CD4-positive, alpha-beta T cell (primary cell): ENCODE data around the gene DICER1. TPM values are rescaled to one million over a fixed set of nuclear protein-coding genes. Genes with fewer than 3 reads are reported as not detected.

Experiments
- ATAC-seq: fragments of 200-7000 bp; cut with Tn5 transposase; one replicate; pipeline ENCODE4 v1.10.0; 2022; ENCODE audit warnings: mild to moderate bottlenecking; ENCODE audit not compliant: poor library complexity
- CTCF ChIA-PET: fragments of 350-600 bp; sonication (Branson Sonifier 250); formaldehyde crosslinking; loops from one replicate; lab custom pipeline; 2021; ENCODE audit warnings: antibody characterized with exemption, inconsistent platforms; lab: Charles Lee
- POLR2A ChIA-PET: fragments of 350-600 bp; sonication (Branson Sonifier 250); formaldehyde crosslinking; loops from one replicate; lab custom pipeline; 2021; ENCODE audit warnings: antibody characterized with exemption, inconsistent platforms; lab: Charles Lee
- DNase-seq, 14 experiments: peaks; one replicate each; pipeline ENCODE4 v3.0.0-alpha.2; 2013 to 2020; ENCODE audit warnings: mixed read lengths in 2 of 14
- H3K27ac ChIP-seq, 2 donors: one replicate each; pipeline versions ENCODE4 v1.5.1 to v1.7.0; 2013; ENCODE audit warnings: low read length in 2 of 2, low read depth in 1 of 2, mild to moderate bottlenecking in 1 of 2
- H3K27me3 ChIP-seq, 2 experiments: 1 replicate in 1 of 2; 2 replicates in 1 of 2; pipeline versions ENCODE4 v1.6.1 to v1.7.0; 2013; ENCODE audit warnings: low read length in 2 of 2, control low read depth in 1 of 2, mild to moderate bottlenecking in 1 of 2, moderate library complexity in 1 of 2; ENCODE audit not compliant: insufficient read depth in 2 of 2, control insufficient read depth in 1 of 2
- H3K36me3 ChIP-seq: one replicate; pipeline ENCODE4 v1.6.1; 2013; ENCODE audit warnings: low read length, control low read depth; ENCODE audit not compliant: insufficient read depth
- H3K4me1 ChIP-seq: one replicate; pipeline ENCODE4 v1.6.1; 2013; ENCODE audit warnings: low read length, control low read depth; ENCODE audit not compliant: insufficient read depth
- H3K4me3 ChIP-seq: one replicate; pipeline ENCODE4 v1.5.1; 2013; ENCODE audit warnings: mild to moderate bottlenecking, low read length, moderate library complexity
- H3K9me3 ChIP-seq, 2 experiments: 1 replicate in 1 of 2; 2 replicates in 1 of 2; pipeline versions ENCODE4 v1.6.1 to v1.7.0; 2013; ENCODE audit warnings: low read length in 2 of 2, mild to moderate bottlenecking in 2 of 2, control low read depth in 1 of 2, moderate library complexity in 1 of 2; ENCODE audit not compliant: control insufficient read depth in 1 of 2, insufficient read depth in 1 of 2
- H3K27ac Mint-ChIP-seq: one replicate; pipeline ENCODE4 v1.8.0; 2020; ENCODE audit warnings: mixed read lengths
- H3K27me3 Mint-ChIP-seq: one replicate; pipeline ENCODE4 v1.8.0; 2021; ENCODE audit warnings: mixed read lengths
- H3K36me3 Mint-ChIP-seq: one replicate; pipeline ENCODE4 v1.8.0; 2021; ENCODE audit warnings: low read depth, mixed read lengths
- H3K4me1 Mint-ChIP-seq: one replicate; pipeline ENCODE4 v1.8.0; 2021; ENCODE audit warnings: low read depth, mixed read lengths
- H3K4me3 Mint-ChIP-seq: one replicate; pipeline ENCODE4 v1.8.0; 2020; ENCODE audit warnings: mild to moderate bottlenecking, mixed read lengths
- H3K9me3 Mint-ChIP-seq: one replicate; pipeline ENCODE4 v1.8.0; 2020; ENCODE audit warnings: mixed read lengths
- CTCF ChIP-seq: fragments of 200-600 bp; IDR thresholded peaks from one replicate; pipeline ENCODE4 v1.8.0; 2022; ENCODE audit warnings: antibody characterized with exemption, mild to moderate bottlenecking
- intact Hi-C, 2 experiments: fragments of 100-400 bp; cut with DNase I in 1 of 2; cut with micrococcal nuclease in 1 of 2; formaldehyde crosslinking; loops; one replicate each; pipeline versions ENCODE4 v1.15.1 to v1.9.0; 2023 to 2025; cut with DNase I, micrococcal nuclease
- total RNA-seq, 174 experiments: library from RNA in 2 of 174; stranded (reverse) in 2 of 174; gene quantifications; one replicate each; pipeline ENCODE4 v1.2.3 and lab custom pipeline; 2021 to 2026

The DICER1 gene
- total RNA-seq, 2 experiments from 2014 or later, result 53.7 to 66.0 TPM

GRCh38 chr14:95063391-95063790, 93.9 kb downstream of the DICER1 start:
- ChIA-PET CTCF (no interaction called here), POLR2A (no interaction called here)
- Mint-ChIP-seq H3K4me3 (no peak overlapping the region), H3K4me1 (no peaks in the 10 kb centered on the region), H3K27me3 (no peaks in the 10 kb centered on the region), H3K36me3 (no peaks in the 10 kb centered on the region), H3K9me3 (no peaks in the 10 kb centered on the region), H3K27ac (no peak overlapping the region)
- Histone ChIP-seq H3K4me1 (peaks cover 5% of the 10 kb centered on the region), H3K27ac (no peak overlapping the region), H3K9me3 (peaks cover 0 to 4% of the 10 kb centered on the region in 2 experiments), H3K36me3 (no peaks in the 10 kb centered on the region), H3K4me3 (no peak overlapping the region), H3K27me3 (peaks cover 3% of the 10 kb centered on the region in 2 experiments)
- intact Hi-C loops, result no loop called here
- DNase-seq (no peak), ATAC-seq (no peak)
- no peak for TF ChIP-seq CTCF

- CTCF ChIA-PET, result no interaction called here
These were observed 94.4 kb downstream of the DICER1 start for GRCh38 chr14:95062946-95063345.

GRCh38 chr14:95062220-95062619, 95.1 kb downstream of the DICER1 start:
- Histone ChIP-seq H3K4me1 (peaks cover 6% of the 10 kb centered on the region), H3K27me3 (no peaks in the 10 kb centered on the region), H3K36me3 (no peaks in the 10 kb centered on the region), H3K9me3 (peaks cover 0 to 4% of the 10 kb centered on the region in 2 experiments), H3K27ac (no peak overlapping the region), H3K4me3 (no peak overlapping the region)
- TF ChIP-seq CTCF, result no peak
- ATAC-seq, result no peak
- intact Hi-C loops, result no loop called here
- H3K36me3 Mint-ChIP-seq, result no peaks in the 10 kb centered on the region
- POLR2A ChIA-PET, result interaction anchor here (0.6 kb wide), 1 partner anchor 71 kb away, joined by 3 read pairs; no protein-coding TSS in a partner anchor
- no peaks in the 10 kb centered on the region for H3K9me3 Mint-ChIP-seq
- no peak for DNase-seq
- H3K27me3 Mint-ChIP-seq, result no peaks in the 10 kb centered on the region
- H3K4me1 Mint-ChIP-seq, result no peaks in the 10 kb centered on the region
- H3K27ac Mint-ChIP-seq, result no peak overlapping the region
- no peak overlapping the region for H3K4me3 Mint-ChIP-seq
- CTCF ChIA-PET, result no interaction called here

More at GRCh38 chr14:95062946-95063345, 94.4 kb downstream of the DICER1 start:
- no peak for TF ChIP-seq CTCF
- H3K4me3 Mint-ChIP-seq, result no peak overlapping the region
- POLR2A ChIA-PET, result no interaction called here
- no peaks in the 10 kb centered on the region for H3K9me3 Mint-ChIP-seq
- no peak for DNase-seq
- Histone ChIP-seq H3K9me3 (peaks cover 0 to 4% of the 10 kb centered on the region in 2 experiments), H3K4me3 (no peak overlapping the region), H3K27me3 (peaks cover 1 to 3% of the 10 kb centered on the region in 2 experiments), H3K36me3 (no peaks in the 10 kb centered on the region), H3K27ac (no peak overlapping the region), H3K4me1 (peaks cover 6% of the 10 kb centered on the region)
- no peaks in the 10 kb centered on the region for H3K27me3 Mint-ChIP-seq
- H3K36me3 Mint-ChIP-seq, result no peaks in the 10 kb centered on the region
- H3K27ac Mint-ChIP-seq, result no peak overlapping the region
- ATAC-seq, result no peak
- no peaks in the 10 kb centered on the region for H3K4me1 Mint-ChIP-seq
- intact Hi-C loops, result no loop called here
